DMS 273 (cell line): Measurements from ENCODE around the gene HOXB8.

Experiments used
- DNase-seq: peaks from one replicate; lab custom pipeline; 2025; ENCODE audit not compliant: unreplicated experiment; lab: John Stamatoyannopoulos, UW

The HOXB8 gene

DNA sequence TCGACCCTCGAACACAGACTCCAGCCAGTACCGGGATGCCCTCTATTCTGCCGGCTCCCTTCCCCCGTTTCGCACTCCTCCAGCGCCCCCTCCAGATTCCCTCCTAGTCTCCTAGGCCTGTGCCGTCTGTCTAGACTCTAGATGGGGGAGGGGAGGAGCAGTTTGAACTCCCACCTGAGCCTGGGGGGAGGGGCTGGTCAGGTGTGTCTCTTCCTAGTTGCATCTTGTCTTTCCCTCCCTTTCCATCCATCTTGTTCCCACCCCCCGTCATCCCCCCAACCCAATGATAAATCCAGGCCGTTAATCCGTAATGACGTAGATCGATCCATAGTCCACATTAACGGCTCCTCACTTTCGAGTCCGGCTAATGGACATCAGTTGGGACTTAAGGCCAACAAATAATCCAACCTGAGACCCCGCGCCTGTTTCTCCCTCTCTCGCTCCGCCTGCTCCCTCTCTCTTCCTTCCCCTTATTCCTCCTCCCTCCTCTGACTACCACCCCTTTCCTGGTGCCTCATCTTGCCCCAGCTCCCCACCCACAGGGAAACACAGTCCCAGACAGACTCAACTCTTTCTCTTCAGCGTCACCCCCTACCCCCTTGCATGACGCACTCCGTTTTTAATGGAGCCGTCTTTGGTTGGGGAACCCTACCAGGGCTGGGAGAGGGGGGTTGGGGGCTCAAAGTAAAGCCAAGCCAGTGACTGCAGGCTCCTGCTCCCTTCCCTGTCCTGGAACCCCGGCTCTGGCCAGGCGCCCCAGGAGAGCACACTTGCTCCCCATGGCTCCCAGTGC, 18.2 kb downstream of the HOXB8 start:
- no peak for DNase-seq

GRCh38 chr17:48596000-48596734, 18.9 kb downstream of the HOXB8 start:
- peak; percentile 23 for DNase-seq

DNA sequence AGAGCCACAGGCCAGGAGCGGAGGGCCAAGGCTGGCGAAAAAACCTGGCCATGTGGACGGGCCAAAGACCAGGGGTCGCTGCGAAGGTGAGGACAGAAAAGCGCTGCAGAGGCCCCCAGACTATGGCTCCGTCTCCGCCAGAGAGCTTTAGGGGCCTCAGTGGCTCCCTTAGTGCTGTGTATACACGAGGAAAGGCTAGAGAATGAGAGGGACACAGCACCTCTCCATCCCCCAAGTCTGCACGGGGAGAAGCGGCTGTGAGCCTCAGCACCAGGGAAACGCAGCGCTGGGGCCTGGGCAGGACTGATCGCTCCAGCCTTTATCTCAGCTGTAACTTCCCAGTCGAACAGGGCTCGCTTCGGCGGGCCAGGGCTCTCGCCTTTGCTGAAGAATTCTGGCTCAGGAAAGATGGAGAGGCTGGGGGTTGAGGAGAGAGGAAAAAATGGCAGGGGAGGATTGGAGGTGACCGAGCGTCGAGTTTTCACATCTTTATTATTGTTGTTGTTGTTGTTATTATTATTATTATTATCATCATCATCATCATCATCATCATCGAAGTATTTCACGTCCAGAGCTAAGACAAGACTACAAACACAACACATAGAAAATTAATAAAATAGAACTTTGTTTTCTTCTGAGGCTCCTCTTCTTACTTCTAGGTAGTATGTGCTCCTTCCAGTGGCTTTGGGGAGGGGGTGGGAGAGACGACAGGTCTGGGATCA, 19.7 kb downstream of the HOXB8 start:
- no peak for DNase-seq

GRCh38 chr17:48594538-48595277, 20.4 kb downstream of the HOXB8 start:
- DNase-seq = no peak

GRCh38 chr17:48593840-48594537, 21.1 kb downstream of the HOXB8 start:
- peak; percentile 83 for DNase-seq

DNA sequence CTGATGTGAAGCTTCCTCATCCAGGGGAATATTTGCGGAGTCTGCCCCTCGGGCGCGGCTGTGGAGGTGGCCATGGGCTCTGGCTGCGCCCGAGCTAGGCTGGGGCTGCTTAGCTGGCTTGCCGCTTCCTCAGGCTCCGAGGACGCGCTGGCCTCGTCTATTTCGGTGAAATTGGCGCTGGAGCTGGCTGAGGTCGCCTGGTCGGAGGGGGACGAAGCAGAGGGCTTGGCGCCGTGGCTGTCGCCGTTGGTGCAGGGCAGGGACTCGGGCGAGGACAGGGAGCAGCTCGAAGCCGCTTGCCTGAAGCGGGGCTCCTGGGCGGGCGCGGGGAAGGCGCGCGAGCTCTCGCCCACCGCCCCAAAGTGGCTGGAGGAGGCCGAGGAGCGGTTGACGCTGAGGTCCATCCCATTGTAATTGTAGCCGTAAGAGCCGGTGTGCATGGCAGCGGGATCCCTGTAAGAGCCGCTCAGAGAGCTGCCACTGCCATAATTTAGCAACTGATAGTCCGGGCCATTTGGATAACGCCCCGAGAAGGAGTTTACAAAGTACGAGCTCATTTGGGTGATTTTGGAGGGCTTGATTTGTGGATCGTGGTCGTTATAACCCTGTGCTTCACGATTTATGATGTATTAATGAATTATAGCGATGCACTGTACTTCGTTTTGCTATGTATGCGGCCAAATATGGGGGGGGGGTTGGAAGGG, 21.8 kb downstream of the HOXB8 start, which contains the start of gene HOXB5:
Gene HOXB5, minus strand, starts transcription at position 654 of the 704 bp plus-strand sequence. Its CDS starts 97 bp downstream, at position 557.
- DNase-seq = peak; percentile 25

GRCh38 chr17:48592577-48592976, 22.5 kb downstream of the HOXB8 start:
- no peak for DNase-seq

DNA sequence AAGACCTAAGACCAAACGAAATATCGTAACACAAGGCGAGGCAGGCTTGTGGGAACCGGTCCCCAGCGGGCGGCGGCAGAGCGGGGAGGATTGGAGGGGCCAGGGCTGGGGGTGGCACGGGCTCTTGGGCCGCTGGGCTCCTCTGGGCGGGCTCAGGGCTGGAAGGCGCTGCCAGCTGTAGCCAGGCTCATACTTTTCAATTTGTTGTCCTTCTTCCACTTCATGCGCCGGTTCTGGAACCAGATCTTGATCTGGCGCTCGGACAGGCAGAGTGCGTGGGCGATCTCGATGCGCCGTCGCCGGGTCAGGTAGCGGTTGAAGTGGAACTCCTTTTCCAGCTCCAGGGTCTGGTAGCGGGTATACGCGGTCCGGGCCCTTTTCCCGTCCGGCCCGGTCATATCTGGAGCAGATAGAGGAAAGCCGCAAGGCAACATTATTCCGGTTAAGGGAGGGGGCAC, 23.0 kb downstream of the HOXB8 start:
- no peak for DNase-seq

GRCh38 chr17:48591255-48592056, 23.6 kb downstream of the HOXB8 start:
- DNase-seq = no peak

- no peak for DNase-seq
These were observed 24.4 kb downstream of the HOXB8 start for GRCh38 chr17:48590607-48591161.

GRCh38 chr17:48589831-48590606, 25.1 kb downstream of the HOXB8 start, which contains the start of gene HOXB3:
Gene HOXB3, minus strand, starts transcription at chr17:48590241. Its CDS starts 37,767 bp downstream, at chr17:48552474.
- DNase-seq = no peak

GRCh38 chr17:48589060-48589830, 25.8 kb downstream of the HOXB8 start:
- no peak for DNase-seq

DNA sequence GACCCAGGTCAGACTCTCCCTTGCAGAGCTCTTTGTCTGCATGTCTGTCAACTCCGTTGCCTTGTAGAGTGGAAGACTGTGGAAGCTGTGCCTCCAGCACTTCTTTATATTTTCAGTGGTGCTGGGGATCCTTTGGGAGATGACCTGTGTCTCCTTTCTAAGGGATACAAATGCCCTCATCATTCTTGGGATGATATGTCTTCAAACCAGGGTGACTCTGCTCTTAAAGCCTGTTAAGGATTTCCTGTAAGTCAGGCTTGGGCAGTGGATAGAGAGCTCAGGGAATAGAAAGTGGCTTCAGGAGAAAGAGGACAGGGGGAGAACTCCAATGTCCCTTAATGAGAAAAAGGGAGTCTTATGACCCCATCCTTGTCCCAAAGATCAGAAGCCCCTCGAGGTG, 26.6 kb downstream of the HOXB8 start:
- DNase-seq = no peak

DNA sequence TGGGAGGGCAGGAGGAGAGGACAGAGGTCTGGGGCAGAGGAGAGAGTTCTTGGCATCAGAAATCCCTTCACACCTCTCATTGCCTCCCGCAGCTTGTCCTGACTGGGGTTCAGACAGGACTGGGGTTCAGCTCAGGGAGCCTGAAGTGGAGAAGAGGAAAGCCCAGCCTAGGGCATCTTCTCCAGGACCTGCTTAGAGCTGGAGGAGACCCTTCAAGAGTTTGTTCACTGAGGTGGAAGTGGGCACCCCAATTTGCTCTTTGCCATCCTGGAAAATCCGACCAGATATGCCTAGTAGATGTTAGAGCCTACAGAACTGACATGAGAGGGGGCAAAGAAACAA, 27.0 kb downstream of the HOXB8 start:
- no peak for DNase-seq

DNA sequence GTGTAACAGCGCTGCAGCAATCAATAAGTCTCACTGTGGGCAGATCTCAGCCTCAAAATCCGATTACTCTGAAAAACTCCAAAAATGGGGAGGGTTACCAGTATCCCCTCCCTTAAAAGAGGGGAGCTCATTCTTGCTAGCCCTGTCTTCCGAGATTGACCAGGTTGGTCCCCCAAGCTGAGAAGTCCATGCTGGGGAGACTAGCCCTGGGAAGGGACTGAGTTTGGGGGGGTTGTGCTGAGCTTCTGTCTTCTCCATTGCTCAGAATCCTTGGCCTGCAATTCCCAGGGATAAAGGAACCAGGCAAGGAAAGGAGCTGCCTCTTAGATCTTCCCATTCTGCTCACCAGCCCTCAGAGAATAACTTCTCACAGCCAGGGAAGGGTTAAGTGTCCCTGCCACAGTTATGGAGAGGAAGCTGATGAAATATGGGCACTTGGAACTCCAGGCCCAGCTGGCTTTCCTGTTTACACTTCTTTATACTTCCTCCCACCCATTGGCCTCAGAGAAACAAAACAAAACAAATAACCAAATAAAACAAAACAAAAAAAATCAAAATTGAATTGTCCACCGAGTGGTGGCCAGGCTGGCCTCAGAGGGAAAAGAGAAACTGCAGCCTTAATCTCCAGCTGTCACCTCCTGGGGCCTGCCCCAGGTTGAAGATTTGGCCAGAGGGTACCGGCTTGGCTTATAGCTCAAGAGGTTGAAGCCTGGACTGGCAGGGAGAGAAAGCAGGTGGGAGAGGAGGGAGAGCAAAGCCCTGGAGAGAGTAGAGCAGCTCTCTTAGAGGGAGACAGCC, 27.6 kb downstream of the HOXB8 start:
- no peak for DNase-seq
